Measurements from ENCODE around the gene MED13L.

DNA sequence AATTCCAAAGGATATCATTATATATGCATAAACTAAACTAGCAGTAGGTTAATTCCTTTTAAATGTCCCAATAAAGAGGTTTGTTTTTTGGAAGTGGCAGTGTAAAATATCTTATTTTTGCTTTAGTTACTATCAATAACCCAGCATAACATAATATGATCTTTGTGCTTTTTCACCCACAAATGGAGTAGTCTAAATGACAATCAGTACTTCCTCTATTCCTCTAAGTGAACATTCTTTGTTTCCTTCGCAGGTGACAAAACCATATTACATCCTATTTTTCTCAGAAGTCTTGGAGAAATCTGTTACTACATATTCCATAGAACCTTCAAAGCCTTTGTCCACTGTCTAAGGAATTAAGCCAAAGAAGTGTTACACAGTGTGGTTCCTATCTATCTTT, 62.5 kb downstream of the MED13L start:
- TF ChIP-seq POLR2A (IDR thresholded peaks at IDR 0.05; ENCODE audit: low read depth, low read length) (no peak), POLR2AphosphoS5 (IDR thresholded peaks at IDR 0.05; ENCODE audit: insufficient read depth, low read depth, low read length) (no peak)
